BE2C (cell line): ENCODE data around the gene CAPN5.

ENCODE experiments used
- DNase-seq: peaks from one replicate; pipeline ENCODE4 v3.0.0-alpha.2; 2020
- H3K27me3 ChIP-seq: fragments of 250-450 bp; sonication (Bioruptor Pico); 2 replicates; pipeline ENCODE4 v1.5.1; 2020; ENCODE audit warnings: mild to moderate bottlenecking
- H3K36me3 ChIP-seq: fragments of 250-450 bp; sonication (Bioruptor Pico); 2 replicates; pipeline ENCODE4 v1.5.1; 2020; ENCODE audit warnings: mild to moderate bottlenecking
- H3K4me1 ChIP-seq: fragments of 250-450 bp; sonication (Bioruptor Pico); 2 replicates; pipeline ENCODE4 v1.5.1; 2020
- H3K4me3 ChIP-seq: 2 replicates; pipeline ENCODE4 v1.5.1; 2011; ENCODE audit warnings: low read depth, low read length
- H3K9me3 ChIP-seq: fragments of 250-450 bp; sonication (Bioruptor Pico); 2 replicates; pipeline ENCODE4 v1.5.1; 2020
- CTCF ChIP-seq: IDR thresholded peaks from 2 replicates; pipeline ENCODE4 v1.5.1; 2012; ENCODE audit warnings: mild to moderate bottlenecking, low read depth, low read length

Gene CAPN5

GRCh38 chr11:77141475-77141874 lies 74.7 kb downstream of the CAPN5 start:
- Histone ChIP-seq H3K36me3 (no peaks in the 10 kb centered on the region), H3K4me3 (no peak overlapping the region), H3K4me1 (0 out of 2 replicates have a peak, but pooled peaks cover 3% of the 10 kb centered on the region), H3K9me3 (no peaks in the 10 kb centered on the region), H3K27me3 (no peaks in the 10 kb centered on the region)
- no peak for DNase-seq
- TF ChIP-seq CTCF, result no peak

GRCh38 chr11:77142091-77142975 lies 75.6 kb downstream of the CAPN5 start:
- no peak overlapping the region for H3K4me3 ChIP-seq
- TF ChIP-seq CTCF, result no peak
- H3K9me3 ChIP-seq, result no peaks in the 10 kb centered on the region
- 0 out of 2 replicates have a peak, but pooled peaks cover 3% of the 10 kb centered on the region for H3K4me1 ChIP-seq
- H3K36me3 ChIP-seq, result no peaks in the 10 kb centered on the region
- H3K27me3 ChIP-seq, result no peaks in the 10 kb centered on the region
- no peak for DNase-seq

GRCh38 chr11:77143405-77144020 lies 76.7 kb downstream of the CAPN5 start:
- no peak for DNase-seq
- no peak overlapping the region for H3K4me3 ChIP-seq
- no peak for TF ChIP-seq CTCF
- H3K4me1 ChIP-seq, result 0 out of 2 replicates have a peak, but pooled peaks cover 3% of the 10 kb centered on the region
- no peaks in the 10 kb centered on the region for H3K36me3 ChIP-seq
- no peaks in the 10 kb centered on the region for H3K9me3 ChIP-seq
- no peaks in the 10 kb centered on the region for H3K27me3 ChIP-seq

GRCh38 chr11:77144196-77144856 lies 77.6 kb downstream of the CAPN5 start:
- no peak for TF ChIP-seq CTCF
- no peak for DNase-seq
- no peaks in the 10 kb centered on the region for H3K27me3 ChIP-seq
- H3K4me3 ChIP-seq, result no peak overlapping the region
- H3K4me1 ChIP-seq, result 0 out of 2 replicates have a peak, but pooled peaks cover 3% of the 10 kb centered on the region
- no peaks in the 10 kb centered on the region for H3K9me3 ChIP-seq
- no peaks in the 10 kb centered on the region for H3K36me3 ChIP-seq

- no peak for TF ChIP-seq CTCF
- H3K9me3 ChIP-seq, result no peaks in the 10 kb centered on the region
- DNase-seq, result no peak
- 0 out of 2 replicates have a peak, but pooled peaks cover 3% of the 10 kb centered on the region for H3K4me1 ChIP-seq
- no peaks in the 10 kb centered on the region for H3K36me3 ChIP-seq
- no peaks in the 10 kb centered on the region for H3K27me3 ChIP-seq
- H3K4me3 ChIP-seq, result no peak overlapping the region
These were observed 78.2 kb downstream of the CAPN5 start for GRCh38 chr11:77144857-77145428.
